ENCODE data around the gene SCLY. TPM values are rescaled to one million over a fixed set of nuclear protein-coding genes. Genes with fewer than 3 reads are reported as not detected.

The SCLY gene
- total and polyA plus RNA-seq, 2 of the 13 experiments (the other 11 are each of a cell fraction or from before 2014, with no cell fraction given): 27.9 to 38.6 TPM

DNA sequence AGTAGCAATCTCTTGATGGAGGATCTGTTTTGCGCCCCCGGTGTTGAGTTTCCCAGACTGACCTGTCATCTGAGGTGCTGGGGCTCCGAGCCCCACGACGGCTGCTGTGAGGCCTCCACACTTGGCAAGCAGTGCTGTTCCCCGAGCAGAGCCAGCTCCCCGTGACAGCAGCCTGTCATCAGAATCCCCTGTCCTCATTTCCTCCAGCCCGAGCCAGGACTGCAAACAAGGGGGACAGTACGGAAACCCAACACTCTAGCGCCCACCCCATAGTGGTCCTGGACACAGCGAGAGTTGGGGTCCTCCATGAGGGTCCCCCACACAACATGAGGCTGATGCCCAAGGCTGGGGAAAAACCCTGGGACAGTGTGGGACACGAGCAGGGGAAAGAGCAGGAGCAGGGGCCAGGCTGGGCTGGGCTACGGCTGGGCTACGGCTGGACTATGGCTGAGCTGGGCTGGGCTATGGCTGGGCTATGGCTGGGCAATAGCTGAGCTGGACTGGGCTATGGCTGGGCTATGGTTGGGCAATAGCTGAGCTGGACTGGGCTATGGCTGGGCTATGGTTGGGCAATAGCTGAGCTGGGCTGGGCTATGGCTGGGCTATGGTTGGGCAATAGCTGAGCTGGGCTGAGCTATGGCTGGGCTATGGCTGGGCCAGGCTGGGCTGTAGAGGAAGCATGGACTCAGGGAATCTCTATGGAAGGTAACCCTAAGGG is 76.2 kb downstream of the SCLY start (continued):
- TF ChIP-seq ZNF7 (CRISPR knock-in tag; IDR thresholded peaks at IDR 0.05) (no peak), ZNF331 (CRISPR knock-in tag; IDR thresholded peaks at IDR 0.05) (no peak), ZSCAN31 (CRISPR knock-in tag; IDR thresholded peaks at IDR 0.05; ENCODE audit: low read depth) (no peak), PAX8 (CRISPR knock-in tag; IDR thresholded peaks at IDR 0.05; ENCODE audit: borderline replicate concordance) (no peak), CCDC6 (CRISPR knock-in tag; IDR thresholded peaks at IDR 0.05) (peak; percentile 70; the same call in 1 of the 2 replicates), ERF (CRISPR knock-in tag; IDR thresholded peaks at IDR 0.05) (no peak), ZNF24 (IDR thresholded peaks at IDR 0.05) (no peak), ZNF430 (CRISPR knock-in tag; IDR thresholded peaks at IDR 0.05) (no peak), SMAD1 (CRISPR knock-in tag; IDR thresholded peaks at IDR 0.05; ENCODE audit: borderline replicate concordance, low read depth) (no peak), SALL2 (CRISPR knock-in tag; IDR thresholded peaks at IDR 0.05) (0 out of 2 replicates have a peak, but pooled peaks have one; percentile 66), SNAPC2 (CRISPR knock-in tag; IDR thresholded peaks at IDR 0.05) (no peak), ZNF816 (CRISPR knock-in tag; IDR thresholded peaks at IDR 0.05; ENCODE audit: borderline replicate concordance) (no peak)
- TF ChIP-seq, protein P1, sequence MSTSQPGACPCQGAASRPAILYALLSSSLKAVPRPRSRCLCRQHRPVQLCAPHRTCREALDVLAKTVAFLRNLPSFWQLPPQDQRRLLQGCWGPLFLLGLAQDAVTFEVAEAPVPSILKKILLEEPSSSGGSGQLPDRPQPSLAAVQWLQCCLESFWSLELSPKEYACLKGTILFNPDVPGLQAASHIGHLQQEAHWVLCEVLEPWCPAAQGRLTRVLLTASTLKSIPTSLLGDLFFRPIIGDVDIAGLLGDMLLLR (CRISPR knock-in tag; IDR thresholded peaks at IDR 0.05): no peak
- TF ChIP-seq, protein P2, sequence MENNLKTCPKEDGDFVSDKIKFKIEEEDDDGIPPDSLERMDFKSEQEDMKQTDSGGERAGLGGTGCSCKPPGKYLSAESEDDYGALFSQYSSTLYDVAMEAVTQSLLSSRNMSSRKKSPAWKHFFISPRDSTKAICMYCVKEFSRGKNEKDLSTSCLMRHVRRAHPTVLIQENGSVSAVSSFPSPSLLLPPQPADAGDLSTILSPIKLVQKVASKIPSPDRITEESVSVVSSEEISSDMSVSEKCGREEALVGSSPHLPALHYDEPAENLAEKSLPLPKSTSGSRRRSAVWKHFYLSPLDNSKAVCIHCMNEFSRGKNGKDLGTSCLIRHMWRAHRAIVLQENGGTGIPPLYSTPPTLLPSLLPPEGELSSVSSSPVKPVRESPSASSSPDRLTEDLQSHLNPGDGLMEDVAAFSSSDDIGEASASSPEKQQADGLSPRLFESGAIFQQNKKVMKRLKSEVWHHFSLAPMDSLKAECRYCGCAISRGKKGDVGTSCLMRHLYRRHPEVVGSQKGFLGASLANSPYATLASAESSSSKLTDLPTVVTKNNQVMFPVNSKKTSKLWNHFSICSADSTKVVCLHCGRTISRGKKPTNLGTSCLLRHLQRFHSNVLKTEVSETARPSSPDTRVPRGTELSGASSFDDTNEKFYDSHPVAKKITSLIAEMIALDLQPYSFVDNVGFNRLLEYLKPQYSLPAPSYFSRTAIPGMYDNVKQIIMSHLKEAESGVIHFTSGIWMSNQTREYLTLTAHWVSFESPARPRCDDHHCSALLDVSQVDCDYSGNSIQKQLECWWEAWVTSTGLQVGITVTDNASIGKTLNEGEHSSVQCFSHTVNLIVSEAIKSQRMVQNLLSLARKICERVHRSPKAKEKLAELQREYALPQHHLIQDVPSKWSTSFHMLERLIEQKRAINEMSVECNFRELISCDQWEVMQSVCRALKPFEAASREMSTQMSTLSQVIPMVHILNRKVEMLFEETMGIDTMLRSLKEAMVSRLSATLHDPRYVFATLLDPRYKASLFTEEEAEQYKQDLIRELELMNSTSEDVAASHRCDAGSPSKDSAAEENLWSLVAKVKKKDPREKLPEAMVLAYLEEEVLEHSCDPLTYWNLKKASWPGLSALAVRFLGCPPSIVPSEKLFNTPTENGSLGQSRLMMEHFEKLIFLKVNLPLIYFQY (CRISPR knock-in tag; IDR thresholded peaks at IDR 0.05; ENCODE audit: borderline replicate concordance): no peak
- TF ChIP-seq, protein P3, sequence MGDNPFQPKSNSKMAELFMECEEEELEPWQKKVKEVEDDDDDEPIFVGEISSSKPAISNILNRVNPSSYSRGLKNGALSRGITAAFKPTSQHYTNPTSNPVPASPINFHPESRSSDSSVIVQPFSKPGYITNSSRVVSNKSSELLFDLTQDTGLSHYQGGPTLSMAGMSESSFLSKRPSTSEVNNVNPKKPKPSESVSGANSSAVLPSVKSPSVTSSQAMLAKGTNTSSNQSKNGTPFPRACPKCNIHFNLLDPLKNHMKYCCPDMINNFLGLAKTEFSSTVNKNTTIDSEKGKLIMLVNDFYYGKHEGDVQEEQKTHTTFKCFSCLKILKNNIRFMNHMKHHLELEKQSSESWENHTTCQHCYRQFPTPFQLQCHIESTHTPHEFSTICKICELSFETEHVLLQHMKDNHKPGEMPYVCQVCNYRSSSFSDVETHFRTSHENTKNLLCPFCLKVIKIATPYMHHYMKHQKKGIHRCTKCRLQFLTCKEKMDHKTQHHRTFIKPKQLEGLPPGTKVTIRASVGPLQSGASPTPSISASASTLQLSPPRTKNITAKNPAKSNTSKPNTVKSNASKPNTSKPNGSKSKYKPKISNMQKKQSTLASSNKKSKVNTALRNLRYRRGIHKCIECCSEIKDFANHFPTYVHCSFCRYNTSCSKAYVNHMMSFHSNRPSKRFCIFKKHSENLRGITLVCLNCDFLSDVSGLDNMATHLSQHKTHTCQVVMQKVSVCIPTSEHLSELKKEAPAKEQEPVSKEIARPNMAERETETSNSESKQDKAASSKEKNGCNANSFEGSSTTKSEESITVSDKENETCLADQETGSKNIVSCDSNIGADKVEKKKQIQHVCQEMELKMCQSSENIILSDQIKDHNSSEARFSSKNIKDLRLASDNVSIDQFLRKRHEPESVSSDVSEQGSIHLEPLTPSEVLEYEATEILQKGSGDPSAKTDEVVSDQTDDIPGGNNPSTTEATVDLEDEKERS (CRISPR knock-in tag; IDR thresholded peaks at IDR 0.05): no peak
- TF ChIP-seq, protein P4, sequence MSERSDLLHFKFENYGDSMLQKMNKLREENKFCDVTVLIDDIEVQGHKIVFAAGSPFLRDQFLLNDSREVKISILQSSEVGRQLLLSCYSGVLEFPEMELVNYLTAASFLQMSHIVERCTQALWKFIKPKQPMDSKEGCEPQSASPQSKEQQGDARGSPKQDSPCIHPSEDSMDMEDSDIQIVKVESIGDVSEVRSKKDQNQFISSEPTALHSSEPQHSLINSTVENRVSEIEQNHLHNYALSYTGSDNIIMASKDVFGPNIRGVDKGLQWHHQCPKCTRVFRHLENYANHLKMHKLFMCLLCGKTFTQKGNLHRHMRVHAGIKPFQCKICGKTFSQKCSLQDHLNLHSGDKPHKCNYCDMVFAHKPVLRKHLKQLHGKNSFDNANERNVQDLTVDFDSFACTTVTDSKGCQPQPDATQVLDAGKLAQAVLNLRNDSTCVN (CRISPR knock-in tag; IDR thresholded peaks at IDR 0.05; ENCODE audit: borderline replicate concordance): no peak
- TF ChIP-seq, protein P5, sequence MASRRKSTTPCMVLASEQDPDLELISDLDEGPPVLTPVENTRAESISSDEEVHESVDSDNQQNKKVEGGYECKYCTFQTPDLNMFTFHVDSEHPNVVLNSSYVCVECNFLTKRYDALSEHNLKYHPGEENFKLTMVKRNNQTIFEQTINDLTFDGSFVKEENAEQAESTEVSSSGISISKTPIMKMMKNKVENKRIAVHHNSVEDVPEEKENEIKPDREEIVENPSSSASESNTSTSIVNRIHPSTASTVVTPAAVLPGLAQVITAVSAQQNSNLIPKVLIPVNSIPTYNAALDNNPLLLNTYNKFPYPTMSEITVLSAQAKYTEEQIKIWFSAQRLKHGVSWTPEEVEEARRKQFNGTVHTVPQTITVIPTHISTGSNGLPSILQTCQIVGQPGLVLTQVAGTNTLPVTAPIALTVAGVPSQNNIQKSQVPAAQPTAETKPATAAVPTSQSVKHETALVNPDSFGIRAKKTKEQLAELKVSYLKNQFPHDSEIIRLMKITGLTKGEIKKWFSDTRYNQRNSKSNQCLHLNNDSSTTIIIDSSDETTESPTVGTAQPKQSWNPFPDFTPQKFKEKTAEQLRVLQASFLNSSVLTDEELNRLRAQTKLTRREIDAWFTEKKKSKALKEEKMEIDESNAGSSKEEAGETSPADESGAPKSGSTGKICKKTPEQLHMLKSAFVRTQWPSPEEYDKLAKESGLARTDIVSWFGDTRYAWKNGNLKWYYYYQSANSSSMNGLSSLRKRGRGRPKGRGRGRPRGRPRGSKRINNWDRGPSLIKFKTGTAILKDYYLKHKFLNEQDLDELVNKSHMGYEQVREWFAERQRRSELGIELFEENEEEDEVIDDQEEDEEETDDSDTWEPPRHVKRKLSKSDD (CRISPR knock-in tag; IDR thresholded peaks at IDR 0.05; ENCODE audit: low read depth): no peak
